H1 (cell line): Measurements from ENCODE around the gene KCNA1. TPM values are rescaled to one million over a fixed set of nuclear protein-coding genes. Genes with fewer than 3 reads are reported as not detected.
"Not testable (repeated sequence)": the region's sequence is repeated elsewhere in the genome, so short reads cannot be mapped to it uniquely, and the experiment has no call there.

ENCODE experiments used
- CTCF ChIA-PET: fragments of 300-600 bp; sonication (Branson Sonifier 250); formaldehyde crosslinking; loops from one replicate; lab custom pipeline; 2021; ENCODE audit not compliant: partially characterized antibody; lab: Charles Lee
- POLR2A ChIA-PET: fragments of 300-600 bp; sonication (Branson Sonifier 250); formaldehyde crosslinking; loops from one replicate; lab custom pipeline; 2021; ENCODE audit warnings: inconsistent platforms; ENCODE audit not compliant: partially characterized antibody; lab: Charles Lee
- DNase-seq, 2 experiments: peaks; one replicate each; pipeline versions ENCODE4 v3.0.0 to v3.0.0-alpha.2; 2010 to 2022; ENCODE audit warnings: low spot score in 2 of 2, low read depth in 1 of 2, mixed read lengths in 1 of 2
- FAIRE-seq: peaks from 2 replicates; lab custom pipeline; 2011; peaks lifted over from hg19 to GRCh38; lab: Jason Lieb, UNC
- H2AFZ ChIP-seq: 2 replicates; pipeline ENCODE4 v1.8.1; 2012; ENCODE audit warnings: low read length, inconsistent platforms
- H2AK5ac ChIP-seq: 2 replicates; pipeline ENCODE4 v1.6.1; 2013; ENCODE audit warnings: low read depth, low read length
- H2BK120ac ChIP-seq: replicated peaks from 2 replicates; pipeline ENCODE3; 2013; ENCODE audit warnings: low read depth, low read length, inconsistent platforms
- H2BK12ac ChIP-seq: 2 replicates; pipeline ENCODE4 v1.6.1; 2013; ENCODE audit warnings: low read depth, low read length
- H2BK15ac ChIP-seq: 2 replicates; pipeline ENCODE4 v1.6.1; 2013; ENCODE audit warnings: low read length
- H2BK20ac ChIP-seq: 2 replicates; pipeline ENCODE4 v1.6.1; 2013; ENCODE audit warnings: low read length
- H2BK5ac ChIP-seq: 2 replicates; pipeline ENCODE4 v1.6.1; 2013; ENCODE audit warnings: low read depth, low read length
- H3K14ac ChIP-seq: 2 replicates; pipeline ENCODE4 v1.6.1; 2013; ENCODE audit warnings: inconsistent platforms; ENCODE audit not compliant: insufficient read length
- H3K18ac ChIP-seq: 2 replicates; pipeline ENCODE4 v1.6.1; 2013; ENCODE audit warnings: low read length; ENCODE audit errors: extremely low read depth
- H3K23ac ChIP-seq: 2 replicates; pipeline ENCODE4 v1.6.1; 2013; ENCODE audit warnings: inconsistent platforms; ENCODE audit not compliant: insufficient read length
- H3K23me2 ChIP-seq: 2 replicates; pipeline ENCODE4 v1.6.1; 2013; ENCODE audit warnings: low read depth, low read length
- H3K27ac ChIP-seq: 2 replicates; pipeline ENCODE4 v1.6.1; 2011; ENCODE audit warnings: low read depth, low read length, inconsistent platforms
- H3K27me3 ChIP-seq, 4 experiments: replicated peaks in 1 of 4; 1 replicate in 1 of 4; 2 replicates in 3 of 4; pipeline versions ENCODE4 v1.6.1 to v1.8.1; 2011 to 2013; ENCODE audit warnings: low read length in 3 of 4, mild to moderate bottlenecking in 3 of 4, inconsistent platforms in 2 of 4, mixed read lengths in 2 of 4, moderate library complexity in 1 of 4; ENCODE audit not compliant: control insufficient read depth in 3 of 4, insufficient read depth in 3 of 4; ENCODE audit errors: extremely low read depth in 1 of 4
- H3K36me3 ChIP-seq, 4 experiments: 2 replicates each; pipeline versions ENCODE4 v1.6.1 to v1.8.1; 2011 to 2013; ENCODE audit warnings: mild to moderate bottlenecking in 4 of 4, low read length in 3 of 4, moderate library complexity in 2 of 4, control low read depth in 1 of 4, inconsistent platforms in 1 of 4; ENCODE audit not compliant: insufficient read depth in 4 of 4, control insufficient read depth in 2 of 4
- H3K4ac ChIP-seq: replicated peaks from 2 replicates; pipeline ENCODE3; 2013; ENCODE audit warnings: low read length, low read depth, mixed read lengths, inconsistent platforms; ENCODE audit not compliant: insufficient read length
- H3K4me1 ChIP-seq, 4 experiments: replicated peaks in 1 of 4; 1 replicate in 1 of 4; 2 replicates in 3 of 4; pipeline versions ENCODE4 v1.6.1 to v1.8.1; 2011 to 2013; ENCODE audit warnings: low read length in 3 of 4, inconsistent platforms in 2 of 4, mixed read lengths in 1 of 4; ENCODE audit not compliant: insufficient read depth in 4 of 4, control insufficient read depth in 3 of 4
- H3K4me2 ChIP-seq, 2 experiments: 2 replicates each; pipeline versions ENCODE4 v1.6.1 to v1.8.1; 2011 to 2013; ENCODE audit warnings: low read depth in 2 of 2, low read length in 2 of 2, control low read depth in 1 of 2, inconsistent platforms in 1 of 2, mild to moderate bottlenecking in 1 of 2; ENCODE audit not compliant: insufficient read depth in 1 of 2
- H3K4me3 ChIP-seq, 4 experiments: fragments of 200-600, 300-600 bp in 1 of 4; sonication (generic), shearing (Covaris generic), sonication (Bioruptor Twin) in 1 of 4; 2 replicates each; pipeline versions ENCODE4 v1.5.1 to v1.8.1; 2011 to 2016; ENCODE audit warnings: low read length in 4 of 4, low read depth in 3 of 4, control low read depth in 2 of 4, inconsistent platforms in 2 of 4, mild to moderate bottlenecking in 2 of 4, mixed read lengths in 1 of 4, moderate library complexity in 1 of 4; ENCODE audit not compliant: insufficient read depth in 2 of 4; ENCODE audit errors: extremely low read depth in 1 of 4
- H3K56ac ChIP-seq: replicated peaks from 2 replicates; pipeline ENCODE3; 2013; ENCODE audit warnings: low read depth, mild to moderate bottlenecking, mixed read lengths, low read length, inconsistent platforms; ENCODE audit not compliant: insufficient read length
- H3K79me1 ChIP-seq: 2 replicates; pipeline ENCODE4 v1.6.1; 2013; ENCODE audit warnings: low read depth, low read length, control low read depth
- H3K79me2 ChIP-seq, 2 experiments: 2 replicates each; pipeline versions ENCODE4 v1.6.1 to v1.8.1; 2012 to 2013; ENCODE audit warnings: low read length in 2 of 2, mild to moderate bottlenecking in 2 of 2, inconsistent platforms in 1 of 2; ENCODE audit not compliant: insufficient read depth in 2 of 2, control insufficient read depth in 1 of 2
- H3K9ac ChIP-seq, 4 experiments: replicated peaks in 1 of 4; 1 replicate in 1 of 4; 2 replicates in 3 of 4; pipeline versions ENCODE4 v1.6.1 to v1.8.1; 2011 to 2013; ENCODE audit warnings: low read depth in 3 of 4, low read length in 3 of 4, control low read depth in 2 of 4, mild to moderate bottlenecking in 2 of 4, moderate library complexity in 2 of 4, inconsistent platforms in 1 of 4; ENCODE audit errors: extremely low read depth in 1 of 4
- H3K9me3 ChIP-seq, 2 experiments: 2 replicates each; pipeline versions ENCODE4 v1.6.1 to v1.8.1; 2012 to 2013; ENCODE audit warnings: mild to moderate bottlenecking in 2 of 2, moderate library complexity in 2 of 2, control low read depth in 1 of 2, inconsistent platforms in 1 of 2, low read depth in 1 of 2, low read length in 1 of 2, mixed read lengths in 1 of 2; ENCODE audit not compliant: insufficient read depth in 2 of 2
- H4K20me1 ChIP-seq, 2 experiments: replicated peaks in 1 of 2; 2 replicates each; pipeline versions ENCODE3 to v1.8.1; 2011 to 2013; ENCODE audit warnings: inconsistent platforms in 2 of 2, low read length in 2 of 2, mild to moderate bottlenecking in 1 of 2; ENCODE audit not compliant: insufficient read depth in 2 of 2, control insufficient read depth in 1 of 2
- H4K5ac ChIP-seq: 2 replicates; pipeline ENCODE4 v1.6.1; 2013; ENCODE audit warnings: low read length, low read depth, mixed read lengths, inconsistent platforms; ENCODE audit not compliant: insufficient read length
- H4K8ac ChIP-seq: 2 replicates; pipeline ENCODE4 v1.8.0; 2013; ENCODE audit warnings: mild to moderate bottlenecking, moderate library complexity, low read length, inconsistent platforms; ENCODE audit not compliant: insufficient read depth; ENCODE audit errors: extremely low read depth
- H4K91ac ChIP-seq: replicated peaks from 2 replicates; pipeline ENCODE3; 2013; ENCODE audit warnings: low read length, mixed read lengths, inconsistent platforms; ENCODE audit not compliant: insufficient read length
- EZH2 ChIP-seq: fragments of 200-600 bp; sonication (generic); IDR thresholded peaks from 2 replicates; pipeline ENCODE4 v1.7.1; 2012; ENCODE audit warnings: low read depth, mild to moderate bottlenecking, moderate library complexity, low read length, inconsistent platforms; ENCODE audit not compliant: severe bottlenecking
- WGBS, 2 experiments: shearing (Covaris generic) in 1 of 2; methylation state at CpG; one replicate each; pipeline versions ENCODE4 v1.1.6 to v1.1.7; 2013 to 2015; ENCODE audit warnings: low lambda C conversion rate in 2 of 2, mixed read lengths in 2 of 2, inconsistent platforms in 1 of 2, low coverage in 1 of 2, missing lambda C conversion rate in 1 of 2; ENCODE audit not compliant: insufficient replicate concordance in 2 of 2, insufficient coverage in 1 of 2, insufficient read length in 1 of 2; ENCODE audit errors: extremely low coverage in 1 of 2, missing lambda C conversion rate in 1 of 2; 5-methylcytosine and 5-hydroxymethylcytosine counted together
- polyA plus RNA-seq, 7 experiments: library from polyadenylated mRNA; depleted of rRNA in 3 of 7; stranded (reverse) in 5 of 7; unstranded in 2 of 7; fragments of >200 nt in 5 of 7; fragments of 200-250 nt in 2 of 7; gene quantifications; 1 replicate in 5 of 7; 2 replicates in 1 of 7; 4 replicates in 1 of 7; pipeline versions ENCODE4 v1.2.1 to v1.2.3, GENCODE V29; 2011 to 2013; ENCODE audit warnings: missing spikeins in 2 of 7, mixed read lengths in 2 of 7
- total RNA-seq: library from RNA; stranded (reverse); fragmentation: NEBNext Ultra II Directional; extraction: Animal tissue kit (Norgen Biotek cat#: 25700); gene quantifications from 2 replicates; pipeline ENCODE4 v1.2.1, GENCODE V29; 2021

Gene KCNA1
- total and polyA plus RNA-seq, 2 of the 8 experiments (the other 6 are each of a cell fraction or from before 2014, with no cell fraction given): 0.23 to 0.30 TPM

- WGBS, 2 experiments: 90% methylated on average over 2 of the region's 2 CpGs; no CpG with 5 or more reads in 1 of the 2 experiments
- no peaks in the 10 kb centered on the region for H3K23me2 ChIP-seq
- no peak overlapping the region for H4K8ac ChIP-seq
- H2BK12ac ChIP-seq: no peak overlapping the region
- H2AFZ ChIP-seq: no peak overlapping the region
- H3K23ac ChIP-seq: no peak overlapping the region
- no peak overlapping the region for H4K91ac ChIP-seq
- no peak overlapping the region for H3K4me2 ChIP-seq
- H3K27ac ChIP-seq: no peak overlapping the region
- H4K20me1 ChIP-seq: no peaks in the 10 kb centered on the region
- H2BK120ac ChIP-seq: no peak overlapping the region
- no peaks in the 10 kb centered on the region for H3K36me3 ChIP-seq
- no peak overlapping the region for H4K5ac ChIP-seq
- H3K18ac ChIP-seq: no peak overlapping the region
- H2BK20ac ChIP-seq: no peak overlapping the region
- no peak overlapping the region for H3K56ac ChIP-seq
- H3K4ac ChIP-seq: no peak overlapping the region
- H2AK5ac ChIP-seq: no peak overlapping the region
- H2BK15ac ChIP-seq: no peak overlapping the region
- POLR2A ChIA-PET: no interaction called here
- no peak overlapping the region for H3K9ac ChIP-seq
- H3K79me1 ChIP-seq: no peaks in the 10 kb centered on the region
- no peak overlapping the region for H2BK5ac ChIP-seq
- no peaks in the 10 kb centered on the region for H3K4me1 ChIP-seq
- no peak for TF ChIP-seq EZH2
- H3K4me3 ChIP-seq: no peak overlapping the region
- no peaks in the 10 kb centered on the region for H3K79me2 ChIP-seq
- CTCF ChIA-PET: interaction anchor here (1.3 to 1.6 kb wide), 3 partner anchors 12 to 19 kb away, joined by 3 to 6 read pairs (median 3); no protein-coding TSS in a partner anchor
- FAIRE-seq (no peak), DNase-seq (no peak)
- no peak overlapping the region for H3K14ac ChIP-seq
- H3K9me3 ChIP-seq: peaks cover 8 to 15% of the 10 kb centered on the region in 2 experiments
- no peaks in the 10 kb centered on the region for H3K27me3 ChIP-seq
Observed at GRCh38 chr12:4874671-4875070, 35.0 kb upstream of the KCNA1 start.

DNA sequence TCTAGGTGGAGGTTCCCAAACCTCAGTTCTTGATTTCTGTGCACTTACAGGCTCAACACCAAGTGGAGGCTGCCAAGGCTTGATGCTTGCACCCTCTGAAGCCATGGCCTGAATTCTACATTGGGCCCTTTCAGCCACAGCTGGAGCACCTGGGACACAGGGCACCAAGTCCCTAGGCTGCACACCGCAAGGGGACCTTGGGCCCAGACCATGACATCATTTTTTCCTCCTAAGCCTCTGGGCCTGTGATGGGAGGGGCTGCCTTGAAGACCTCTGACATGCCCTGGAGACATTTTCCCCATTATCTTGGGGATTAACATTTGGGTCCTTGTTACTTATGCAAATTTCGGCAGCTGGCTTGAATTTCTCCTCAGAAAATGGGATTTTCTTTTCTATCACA is 30.2 kb upstream of the KCNA1 start:
- H2AK5ac ChIP-seq, H4K91ac ChIP-seq, H3K4me2 ChIP-seq, H2BK5ac ChIP-seq, H3K4ac ChIP-seq, H2BK20ac ChIP-seq, H4K20me1 ChIP-seq, H3K23me2 ChIP-seq, H3K27ac ChIP-seq, H3K27me3 ChIP-seq, DNase-seq, H3K18ac ChIP-seq, H2BK12ac ChIP-seq, H3K14ac ChIP-seq, H2BK15ac ChIP-seq, POLR2A ChIA-PET, H3K23ac ChIP-seq, H3K79me1 ChIP-seq, FAIRE-seq, H3K79me2 ChIP-seq, H3K4me3 ChIP-seq, H2BK120ac ChIP-seq, H3K4me1 ChIP-seq, H3K9ac ChIP-seq, H4K5ac ChIP-seq, H2AFZ ChIP-seq, H3K36me3 ChIP-seq, H4K8ac ChIP-seq, H3K56ac ChIP-seq: not testable (repeated sequence)
- H3K9me3 ChIP-seq: peaks cover 15 to 28% of the 10 kb centered on the region in 2 experiments
- 88% methylated on average over 2 of the region's 2 CpGs; no CpG with 5 or more reads in 1 of the 2 experiments for WGBS, 2 experiments
- CTCF ChIA-PET: interaction anchor here (1.1 to 1.8 kb wide), 3 partner anchors 12 to 22 kb away, joined by 3 read pairs; no protein-coding TSS in a partner anchor
